Measurements from ENCODE around the gene MBNL1.

MBNL1 gene

GRCh38 chr3:152295806-152296205 lies 27.1 kb downstream of the MBNL1 start:
- no peaks in the 10 kb centered on the region for H3K9me3 ChIP-seq (replicated peaks; ENCODE audit: insufficient read depth, low read length)
- no peak for DNase-seq
- H3K27me3 ChIP-seq (replicated peaks; ENCODE audit: insufficient read depth, low read length): no peaks in the 10 kb centered on the region
- H3K9me2 ChIP-seq (replicated peaks; ENCODE audit: insufficient read depth, low read length): no peaks in the 10 kb centered on the region
- no peak overlapping the region for H3K27ac ChIP-seq (ENCODE audit: low read length)
- peaks cover 28% of the 10 kb centered on the region for H3K4me1 ChIP-seq (ENCODE audit: low read length)
- no peak overlapping the region for H3K4me2 ChIP-seq (ENCODE audit: low read depth, low read length)
- H4K20me1 ChIP-seq (ENCODE audit: insufficient read depth, low read length): peaks cover 80% of the 10 kb centered on the region
- H3K36me3 ChIP-seq (replicated peaks; ENCODE audit: insufficient read depth, low read length): peaks cover 6% of the 10 kb centered on the region; the same call in 1 of the 2 replicates
- no peak overlapping the region for H2AFZ ChIP-seq (ENCODE audit: low read length)
- H3K4me3 ChIP-seq (ENCODE audit: low read length): no peak overlapping the region
- TF ChIP-seq EZH2phosphoT487 (IDR thresholded peaks at IDR 0.05; ENCODE audit: low read length) (no peak), EZH2 (optimal IDR thresholded peaks at IDR 0.05; ENCODE audit: low read depth, low read length) (no peak), CTCF (IDR thresholded peaks at IDR 0.05; ENCODE audit: low read length) (no peak)
- 0 out of 2 replicates have a peak, but pooled peaks cover 6% of the 10 kb centered on the region for H3F3A ChIP-seq (ENCODE audit: insufficient read depth, low read length)
- no peak overlapping the region for H3K9ac ChIP-seq (ENCODE audit: low read length)
- peaks cover 100% of the 10 kb centered on the region for H3K79me2 ChIP-seq (ENCODE audit: low read length)

- no peak overlapping the region for H3K9ac ChIP-seq (ENCODE audit: low read length)
- peaks cover 79% of the 10 kb centered on the region for H4K20me1 ChIP-seq (ENCODE audit: insufficient read depth, low read length)
- no peak overlapping the region for H2AFZ ChIP-seq (ENCODE audit: low read length)
- no peaks in the 10 kb centered on the region for H3F3A ChIP-seq (ENCODE audit: insufficient read depth, low read length)
- H3K9me2 ChIP-seq (replicated peaks; ENCODE audit: insufficient read depth, low read length): no peaks in the 10 kb centered on the region
- H3K27ac ChIP-seq (ENCODE audit: low read length): no peak overlapping the region
- no peak for TF ChIP-seq EZH2 (optimal IDR thresholded peaks at IDR 0.05; ENCODE audit: low read depth, low read length)
- no peak for TF ChIP-seq EZH2phosphoT487 (IDR thresholded peaks at IDR 0.05; ENCODE audit: low read length)
- no peak for TF ChIP-seq CTCF (IDR thresholded peaks at IDR 0.05; ENCODE audit: low read length)
- H3K36me3 ChIP-seq (replicated peaks; ENCODE audit: insufficient read depth, low read length): peaks cover 6% of the 10 kb centered on the region; the same call in 1 of the 2 replicates
- DNase-seq: no peak
- no peak overlapping the region for H3K4me3 ChIP-seq (ENCODE audit: low read length)
- peaks cover 24% of the 10 kb centered on the region for H3K4me1 ChIP-seq (ENCODE audit: low read length)
- peaks cover 100% of the 10 kb centered on the region for H3K79me2 ChIP-seq (ENCODE audit: low read length)
- no peak overlapping the region for H3K4me2 ChIP-seq (ENCODE audit: low read depth, low read length)
- no peaks in the 10 kb centered on the region for H3K9me3 ChIP-seq (replicated peaks; ENCODE audit: insufficient read depth, low read length)
- H3K27me3 ChIP-seq (replicated peaks; ENCODE audit: insufficient read depth, low read length): no peaks in the 10 kb centered on the region
These were observed 27.7 kb downstream of the MBNL1 start for GRCh38 chr3:152296382-152296781.

- Histone ChIP-seq H3F3A (ENCODE audit: insufficient read depth, low read length) (no peaks in the 10 kb centered on the region; the same call in 1 of the 2 replicates), H3K4me3 (ENCODE audit: low read length) (no peak overlapping the region), H3K79me2 (ENCODE audit: low read length) (peaks cover 100% of the 10 kb centered on the region), H3K36me3 (replicated peaks; ENCODE audit: insufficient read depth, low read length) (peaks cover 6% of the 10 kb centered on the region; the same call in 1 of the 2 replicates), H3K9ac (ENCODE audit: low read length) (no peak overlapping the region), H3K4me1 (ENCODE audit: low read length) (peaks cover 18% of the 10 kb centered on the region), H3K27ac (ENCODE audit: low read length) (no peak overlapping the region), H3K9me2 (replicated peaks; ENCODE audit: insufficient read depth, low read length) (no peaks in the 10 kb centered on the region), H3K9me3 (replicated peaks; ENCODE audit: insufficient read depth, low read length) (no peaks in the 10 kb centered on the region), H3K4me2 (ENCODE audit: low read depth, low read length) (no peak overlapping the region), H2AFZ (ENCODE audit: low read length) (no peak overlapping the region), H3K27me3 (replicated peaks; ENCODE audit: insufficient read depth, low read length) (no peaks in the 10 kb centered on the region), H4K20me1 (ENCODE audit: insufficient read depth, low read length) (peaks cover 79% of the 10 kb centered on the region)
- DNase-seq: no peak
- no peak for TF ChIP-seq EZH2phosphoT487 (IDR thresholded peaks at IDR 0.05; ENCODE audit: low read length)
These were observed 28.2 kb downstream of the MBNL1 start for GRCh38 chr3:152296971-152297370.
